ENCODE measurements around the gene ATP2C2.

- TF ChIP-seq CTCF (conservative IDR thresholded peaks at IDR 0.05) = no peak
- TF ChIP-seq ZFX (IDR thresholded peaks at IDR 0.05) = no peak
Measured at GRCh38 chr16:84391151-84392030, 23.1 kb downstream of the ATP2C2 start.

All from C4-2B (cell line).